Cardiac fibroblast (primary cell): Measurements from ENCODE around the gene CDK6.
A peak's percentile ranks its signal among the peaks of the same experiment; 100 is the strongest.

Experiments
- DNase-seq, 2 donors: peaks; one replicate each; pipeline versions ENCODE4 v3.0.0 to v3.0.0-alpha.2; 2010; ENCODE audit warnings: low read depth in 2 of 2
- H3K4me3 ChIP-seq, 2 donors: replicated peaks in 1 of 2; 1 replicate in 1 of 2; 2 replicates in 1 of 2; pipeline ENCODE4 v1.5.1; 2011; ENCODE audit warnings: low read depth in 2 of 2, low read length in 2 of 2, mild to moderate bottlenecking in 2 of 2, moderate library complexity in 1 of 2
- TF ChIP-seq, protein P1 (sequence below): IDR thresholded peaks from one replicate; pipeline ENCODE4 v1.5.1; 2011; ENCODE audit warnings: low read depth, mild to moderate bottlenecking, low read length, inconsistent platforms

Gene CDK6

DNA sequence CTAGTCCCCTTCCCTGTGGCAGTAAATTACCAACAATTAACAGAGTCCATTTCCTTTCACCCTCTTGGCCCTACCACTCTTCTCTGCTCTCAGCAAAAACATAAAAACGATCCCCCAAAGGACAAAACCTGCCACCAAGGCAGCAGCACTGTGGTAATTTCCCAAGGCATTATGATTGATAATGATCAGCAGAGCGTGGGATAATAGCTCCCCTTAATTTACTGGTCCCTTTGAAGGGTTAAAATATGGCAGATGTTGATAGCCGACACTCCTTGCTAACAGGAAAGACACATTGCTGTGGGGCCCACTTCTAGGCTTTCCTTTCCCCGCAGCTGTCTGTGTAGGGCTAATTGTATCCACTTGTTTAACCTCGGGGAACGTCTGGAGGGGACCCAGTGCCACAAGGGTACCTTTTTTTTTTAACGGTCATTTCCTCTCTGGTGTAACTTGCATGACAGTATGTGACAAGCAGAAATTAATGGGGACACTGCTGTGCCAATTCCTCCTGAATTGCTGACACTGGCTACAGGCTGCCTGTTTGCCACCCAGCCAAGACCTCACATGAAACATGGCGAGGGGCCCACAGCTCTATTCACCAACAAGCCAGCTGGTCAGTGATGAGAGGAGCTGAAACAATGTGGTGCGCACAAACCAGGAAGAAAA, 81.3 kb downstream of the CDK6 start:
- TF ChIP-seq, protein P1, sequence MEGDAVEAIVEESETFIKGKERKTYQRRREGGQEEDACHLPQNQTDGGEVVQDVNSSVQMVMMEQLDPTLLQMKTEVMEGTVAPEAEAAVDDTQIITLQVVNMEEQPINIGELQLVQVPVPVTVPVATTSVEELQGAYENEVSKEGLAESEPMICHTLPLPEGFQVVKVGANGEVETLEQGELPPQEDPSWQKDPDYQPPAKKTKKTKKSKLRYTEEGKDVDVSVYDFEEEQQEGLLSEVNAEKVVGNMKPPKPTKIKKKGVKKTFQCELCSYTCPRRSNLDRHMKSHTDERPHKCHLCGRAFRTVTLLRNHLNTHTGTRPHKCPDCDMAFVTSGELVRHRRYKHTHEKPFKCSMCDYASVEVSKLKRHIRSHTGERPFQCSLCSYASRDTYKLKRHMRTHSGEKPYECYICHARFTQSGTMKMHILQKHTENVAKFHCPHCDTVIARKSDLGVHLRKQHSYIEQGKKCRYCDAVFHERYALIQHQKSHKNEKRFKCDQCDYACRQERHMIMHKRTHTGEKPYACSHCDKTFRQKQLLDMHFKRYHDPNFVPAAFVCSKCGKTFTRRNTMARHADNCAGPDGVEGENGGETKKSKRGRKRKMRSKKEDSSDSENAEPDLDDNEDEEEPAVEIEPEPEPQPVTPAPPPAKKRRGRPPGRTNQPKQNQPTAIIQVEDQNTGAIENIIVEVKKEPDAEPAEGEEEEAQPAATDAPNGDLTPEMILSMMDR: no peak
- H3K4me3 ChIP-seq: no peak overlapping the region
- no peak for DNase-seq

DNA sequence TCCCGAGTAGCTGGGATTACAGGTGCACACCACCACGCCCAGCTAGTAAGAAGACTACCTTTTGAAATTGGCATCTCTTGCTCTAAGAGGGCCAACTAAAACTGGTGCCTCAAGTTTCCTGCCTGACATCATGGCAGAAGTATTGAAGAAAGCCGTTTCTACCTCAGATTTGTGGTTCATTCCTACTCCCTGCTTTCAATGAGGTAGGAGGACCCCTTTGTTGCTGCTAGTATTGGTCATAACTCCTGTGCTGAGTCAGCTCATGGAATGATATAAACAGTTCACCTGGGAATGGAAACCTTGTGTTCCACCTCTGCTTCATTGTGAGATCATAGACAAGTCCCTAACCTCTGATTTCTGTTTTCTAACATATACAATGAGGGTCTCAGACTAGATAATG, 82.8 kb downstream of the CDK6 start:
- no peak for DNase-seq
- TF ChIP-seq, protein P1: no peak
- no peak overlapping the region for H3K4me3 ChIP-seq

DNA sequence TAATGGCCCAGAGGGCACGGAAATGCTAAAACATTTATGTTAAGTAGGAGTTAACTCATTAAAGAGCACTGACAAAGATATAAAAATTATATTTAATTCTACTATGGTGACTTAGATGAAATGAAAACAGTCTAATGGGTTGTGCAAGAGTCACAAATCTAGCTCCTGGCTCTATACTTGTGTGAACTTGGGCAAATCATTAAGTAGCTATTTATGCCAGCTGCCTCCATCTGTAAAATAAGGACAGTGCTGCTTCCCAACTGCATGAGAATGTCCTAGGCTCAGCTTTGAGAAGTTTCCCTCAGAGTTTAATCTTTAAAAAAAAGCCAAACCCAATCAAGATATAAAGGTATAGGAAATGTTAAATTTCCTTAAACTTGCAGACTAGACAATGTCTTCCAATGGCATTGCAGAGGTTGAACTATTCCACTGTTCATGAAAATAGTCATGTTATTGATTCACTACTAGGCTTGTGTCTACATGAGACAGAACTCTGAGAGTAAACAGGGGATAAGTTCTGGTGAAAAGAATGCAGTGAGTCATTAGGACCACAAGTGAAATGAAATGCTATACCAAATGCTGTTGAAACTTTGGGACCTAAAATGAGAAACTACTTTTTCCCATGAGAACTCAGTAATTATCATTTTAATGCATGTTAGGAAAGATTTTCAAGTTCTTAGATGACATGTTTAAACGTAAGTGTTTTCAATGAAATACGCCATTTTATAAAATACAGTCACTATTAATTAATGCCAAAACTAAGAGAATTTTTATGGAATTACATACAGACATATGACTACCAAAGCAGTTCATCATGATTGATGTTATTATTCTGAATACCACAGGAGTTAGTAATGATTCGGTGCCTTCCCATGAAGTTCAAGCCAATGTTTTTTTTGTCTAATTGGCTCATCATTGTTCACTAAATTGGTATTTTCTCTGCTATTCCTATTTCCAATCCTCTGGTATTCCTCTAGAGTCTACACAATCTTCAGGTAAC, 84.2 kb downstream of the CDK6 start:
- DNase-seq: peak; percentile 70 to 96
- TF ChIP-seq, protein P1: no peak
- H3K4me3 ChIP-seq: no peak overlapping the region

DNA sequence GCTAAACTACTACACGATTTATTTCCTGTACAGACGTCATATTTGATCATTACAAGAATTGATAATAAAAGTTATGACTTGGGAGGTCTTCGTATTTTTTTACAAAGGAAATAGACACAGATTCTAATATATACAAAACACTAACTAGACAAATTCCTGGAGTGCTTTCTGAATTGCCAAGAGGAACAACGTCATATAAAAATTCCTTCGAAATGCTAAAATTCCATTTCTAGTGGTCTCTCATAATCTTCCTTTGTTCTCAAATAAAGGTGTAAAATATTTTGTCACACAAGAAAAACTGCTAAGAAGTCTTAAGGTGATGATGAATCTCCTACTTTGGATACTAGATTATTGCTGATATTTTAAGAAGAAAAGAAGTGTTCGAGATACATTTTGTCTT, 85.4 kb downstream of the CDK6 start:
- no peak overlapping the region for H3K4me3 ChIP-seq
- DNase-seq: peak in 1 of 2 donors; percentile 51
- TF ChIP-seq, protein P1: no peak

DNA sequence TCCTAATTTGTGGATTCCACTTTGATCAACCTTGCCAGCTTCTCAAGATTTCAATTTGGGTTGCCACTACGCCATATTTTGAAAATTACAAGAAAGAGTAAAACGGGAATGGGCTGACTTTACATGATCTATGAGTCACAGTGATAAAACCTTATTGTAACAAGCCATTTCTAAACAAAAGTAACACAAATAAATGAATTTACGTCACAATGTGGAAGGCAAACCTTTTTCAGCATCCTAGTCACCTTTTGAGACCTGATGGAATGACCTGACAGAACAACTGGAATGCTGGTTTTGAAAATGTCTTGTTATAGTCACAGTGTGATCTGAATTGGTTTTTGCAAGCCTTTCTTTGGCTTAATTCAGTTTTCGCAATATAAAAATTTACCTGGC, 85.9 kb downstream of the CDK6 start:
- TF ChIP-seq, protein P1: no peak
- no peak overlapping the region for H3K4me3 ChIP-seq
- peak in 1 of 2 donors; percentile 72 for DNase-seq

DNA sequence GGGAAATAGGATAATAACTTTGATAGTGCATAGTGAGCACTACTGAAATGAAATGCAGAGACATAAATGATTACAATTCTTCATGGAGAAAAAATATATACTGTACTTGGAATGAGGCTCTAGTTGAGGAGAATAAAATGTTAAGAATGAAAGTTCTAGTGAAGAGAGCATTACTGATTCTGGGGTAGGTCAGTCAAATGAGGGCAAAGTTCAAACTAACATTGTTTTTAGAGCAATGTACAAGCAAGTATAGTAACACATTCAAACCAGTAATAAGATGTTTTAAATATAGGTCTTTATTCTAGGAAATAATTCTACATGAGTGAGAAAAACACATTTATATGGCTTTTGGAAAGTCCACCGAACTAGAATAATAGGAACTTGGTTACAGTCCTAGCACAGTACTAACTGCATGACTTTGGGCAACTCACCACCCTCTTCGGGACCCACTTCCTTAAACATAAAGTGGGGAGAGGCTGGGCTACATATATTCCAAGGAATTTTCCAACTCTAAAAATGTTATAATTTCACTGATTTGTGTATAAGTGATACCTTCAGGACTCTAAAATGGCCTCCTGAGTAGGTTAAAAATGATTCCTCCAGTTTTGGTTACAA, 86.4 kb downstream of the CDK6 start:
- DNase-seq: no peak
- TF ChIP-seq, protein P1: no peak
- no peak overlapping the region for H3K4me3 ChIP-seq
